Measurements from ENCODE around the gene TTC29.

GRCh38 chr4:146976145-146976544, 30.5 kb upstream of the TTC29 start:
- TF ChIP-seq, protein P1, sequence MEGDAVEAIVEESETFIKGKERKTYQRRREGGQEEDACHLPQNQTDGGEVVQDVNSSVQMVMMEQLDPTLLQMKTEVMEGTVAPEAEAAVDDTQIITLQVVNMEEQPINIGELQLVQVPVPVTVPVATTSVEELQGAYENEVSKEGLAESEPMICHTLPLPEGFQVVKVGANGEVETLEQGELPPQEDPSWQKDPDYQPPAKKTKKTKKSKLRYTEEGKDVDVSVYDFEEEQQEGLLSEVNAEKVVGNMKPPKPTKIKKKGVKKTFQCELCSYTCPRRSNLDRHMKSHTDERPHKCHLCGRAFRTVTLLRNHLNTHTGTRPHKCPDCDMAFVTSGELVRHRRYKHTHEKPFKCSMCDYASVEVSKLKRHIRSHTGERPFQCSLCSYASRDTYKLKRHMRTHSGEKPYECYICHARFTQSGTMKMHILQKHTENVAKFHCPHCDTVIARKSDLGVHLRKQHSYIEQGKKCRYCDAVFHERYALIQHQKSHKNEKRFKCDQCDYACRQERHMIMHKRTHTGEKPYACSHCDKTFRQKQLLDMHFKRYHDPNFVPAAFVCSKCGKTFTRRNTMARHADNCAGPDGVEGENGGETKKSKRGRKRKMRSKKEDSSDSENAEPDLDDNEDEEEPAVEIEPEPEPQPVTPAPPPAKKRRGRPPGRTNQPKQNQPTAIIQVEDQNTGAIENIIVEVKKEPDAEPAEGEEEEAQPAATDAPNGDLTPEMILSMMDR (IDR thresholded peaks at IDR 0.05): no peak
- TF ChIP-seq EZH2phosphoT487 (IDR thresholded peaks at IDR 0.05) (no peak), EZH2 (IDR thresholded peaks at IDR 0.05) (no peak)

All from neural progenitor cell (in vitro differentiated cells).